K562 (cell line): ENCODE measurements around the gene MDK. TPM values are rescaled to one million over a fixed set of nuclear protein-coding genes. Genes with fewer than 3 reads are reported as not detected.

Source experiments
- CBFA2T3 ChIP-seq: fragments of 450-650 bp; IDR thresholded peaks from 2 replicates; pipeline ENCODE4 v1.6.1; 2017
- CLOCK ChIP-seq: fragments of 250-450 bp; sonication (Bioruptor Pico); IDR thresholded peaks from 2 replicates; pipeline ENCODE4 v1.4.0; 2020; ENCODE audit warnings: mild to moderate bottlenecking, moderate library complexity, borderline replicate concordance
- CSDE1 ChIP-seq, 2 experiments: fragments of 450-650 bp; IDR thresholded peaks; 2 replicates each; pipeline ENCODE4 v1.6.1; 2016; ENCODE audit warnings: mild to moderate bottlenecking in 1 of 2
- ESRRA ChIP-seq: fragments of 450-650 bp; IDR thresholded peaks from 2 replicates; pipeline ENCODE4 v1.6.1; 2014; ENCODE audit warnings: low read depth, mild to moderate bottlenecking, moderate library complexity, borderline replicate concordance
- GABPA ChIP-seq: fragments of 200-800 bp; sonication (Bioruptor generic); conservative IDR thresholded peaks from 2 replicates; pipeline ENCODE4 v1.6.1; 2016; ENCODE audit warnings: low read depth, missing genetic modification characterization, missing compliant biosample characterization
- GATA2 ChIP-seq: sonication (generic); formaldehyde crosslinking; IDR thresholded peaks from 2 replicates; pipeline ENCODE4 v1.4.0; 2020; ENCODE audit warnings: mild to moderate bottlenecking, missing genetic modification reagents
- GATAD2B ChIP-seq: fragments of 450-650 bp; IDR thresholded peaks from 2 replicates; pipeline ENCODE4 v1.6.1; 2017; ENCODE audit warnings: mild to moderate bottlenecking, borderline replicate concordance
- GTF2A2 ChIP-seq: IDR thresholded peaks from 2 replicates; pipeline ENCODE4 v1.6.1; 2016; ENCODE audit warnings: mild to moderate bottlenecking, missing genetic modification characterization, missing compliant biosample characterization
- HLTF ChIP-seq: fragments of 450-650 bp; IDR thresholded peaks from 2 replicates; pipeline ENCODE4 v1.6.1; 2016
- HMG20B ChIP-seq: fragments of 250-450 bp; sonication (Bioruptor Pico); IDR thresholded peaks from 2 replicates; pipeline ENCODE4 v1.5.0; 2021; ENCODE audit warnings: mild to moderate bottlenecking
- MXI1 ChIP-seq: IDR thresholded peaks from 2 replicates; pipeline ENCODE4 v1.6.1; 2011; ENCODE audit warnings: low read depth, mild to moderate bottlenecking, improper control_type of control experiment, low read length
- NCOA6 ChIP-seq: fragments of 450-650 bp; IDR thresholded peaks from 2 replicates; pipeline ENCODE4 v1.6.1; 2017; ENCODE audit warnings: mild to moderate bottlenecking
- NFE2 ChIP-seq: IDR thresholded peaks from 2 replicates; pipeline ENCODE4 v1.6.1; 2014; ENCODE audit warnings: antibody characterized with exemption, low read depth
- PCBP1 ChIP-seq: fragments of 200-400 bp; formaldehyde crosslinking; IDR thresholded peaks from 2 replicates; pipeline ENCODE4 v1.6.1; 2018; ENCODE audit warnings: mild to moderate bottlenecking, low read depth, low read length; ENCODE audit not compliant: poor library complexity, severe bottlenecking
- PHF8 ChIP-seq: fragments of 200-600 bp; sonication (generic); IDR thresholded peaks from 2 replicates; pipeline ENCODE4 v1.6.1; 2012; ENCODE audit warnings: mixed run types, mild to moderate bottlenecking, inconsistent platforms, low read length, moderate library complexity, borderline replicate concordance
- RBM25 ChIP-seq: fragments of 200-400 bp; formaldehyde crosslinking; IDR thresholded peaks from 2 replicates; pipeline ENCODE4 v1.6.1; 2018; ENCODE audit warnings: low read length, low read depth, moderate library complexity; ENCODE audit not compliant: severe bottlenecking
- TBL1XR1 ChIP-seq, 2 experiments: IDR thresholded peaks; 2 replicates each; pipeline ENCODE4 v1.6.1; 2012; ENCODE audit warnings: improper control_type of control experiment in 2 of 2, low read length in 2 of 2, mild to moderate bottlenecking in 1 of 2
- TCF3 ChIP-seq: sonication (generic); formaldehyde crosslinking; IDR thresholded peaks from 2 replicates; pipeline ENCODE4 v1.4.0; 2020; ENCODE audit warnings: mild to moderate bottlenecking, missing genetic modification reagents
- USF1 ChIP-seq: sonication (generic); formaldehyde crosslinking; IDR thresholded peaks from 2 replicates; pipeline ENCODE4 v1.9.0; 2022; ENCODE audit warnings: mild to moderate bottlenecking, missing genetic modification reagents
- XRCC4 ChIP-seq: IDR thresholded peaks from one replicate; pipeline ENCODE4 v1.6.1; 2011; ENCODE audit not compliant: insufficient read depth, insufficient read length; ENCODE audit errors: extremely low read depth
- ZNF586 ChIP-seq: fragments of 450-650 bp; formaldehyde crosslinking; conservative IDR thresholded peaks from 2 replicates; pipeline ENCODE4 v1.4.0; 2020; ENCODE audit warnings: mild to moderate bottlenecking, moderate library complexity
- ZSCAN29 ChIP-seq: fragments of 450-650 bp; IDR thresholded peaks from 2 replicates; pipeline ENCODE4 v1.6.1; 2017
- polyA plus RNA-seq, 8 experiments: library from polyadenylated mRNA; depleted of rRNA in 4 of 8; stranded (reverse) in 5 of 8; unstranded in 3 of 8; fragments of >200 nt; fragmentation: Nextera tagmentation in 2 of 8; fragmentation: Illumina TruSeq in 1 of 8; extraction: Ambion mirVana in 2 of 8; extraction: Trizol in 1 of 8; gene quantifications; 2 replicates each; pipeline versions ENCODE4 v1.2.1 to v1.2.3, GENCODE V29; 2011 to 2014; ENCODE audit warnings: inconsistent platforms in 1 of 8, missing spikeins in 1 of 8
- total RNA-seq, 7 experiments: library from RNA; depleted of rRNA in 6 of 7; stranded (reverse); fragments of >200 nt in 6 of 7; fragmentation: Illumina TruSeq in 2 of 7; extraction: Trizol in 2 of 7; gene quantifications; 2 replicates each; pipeline versions ENCODE4 v1.2.1 to v1.2.3, GENCODE V29; 2011 to 2021; ENCODE audit warnings: low replicate concordance in 1 of 7
- TF ChIP-seq, protein P1 (sequence below), 2 experiments: fragments of 200-800 bp in 1 of 2; sonication (Bioruptor generic) in 1 of 2; sonication (generic) in 1 of 2; formaldehyde crosslinking in 1 of 2; IDR thresholded peaks in 1 of 2; conservative IDR thresholded peaks in 1 of 2; 2 replicates each; pipeline versions ENCODE4 v1.5.0 to v1.6.1; 2016 to 2020; ENCODE audit warnings: missing compliant biosample characterization in 1 of 2, missing genetic modification characterization in 1 of 2, missing genetic modification reagents in 1 of 2
- TF ChIP-seq, protein P2 (sequence below): sonication (generic); formaldehyde crosslinking; IDR thresholded peaks from 2 replicates; pipeline ENCODE4 v1.8.0; 2022; ENCODE audit warnings: missing genetic modification reagents, mild to moderate bottlenecking, borderline replicate concordance

The MDK gene
- total and polyA plus RNA-seq, 9 of the 15 experiments (the other 6 are each of a cell fraction or from before 2014, with no cell fraction given) = 20.7 to 700 (median 350) TPM

DNA sequence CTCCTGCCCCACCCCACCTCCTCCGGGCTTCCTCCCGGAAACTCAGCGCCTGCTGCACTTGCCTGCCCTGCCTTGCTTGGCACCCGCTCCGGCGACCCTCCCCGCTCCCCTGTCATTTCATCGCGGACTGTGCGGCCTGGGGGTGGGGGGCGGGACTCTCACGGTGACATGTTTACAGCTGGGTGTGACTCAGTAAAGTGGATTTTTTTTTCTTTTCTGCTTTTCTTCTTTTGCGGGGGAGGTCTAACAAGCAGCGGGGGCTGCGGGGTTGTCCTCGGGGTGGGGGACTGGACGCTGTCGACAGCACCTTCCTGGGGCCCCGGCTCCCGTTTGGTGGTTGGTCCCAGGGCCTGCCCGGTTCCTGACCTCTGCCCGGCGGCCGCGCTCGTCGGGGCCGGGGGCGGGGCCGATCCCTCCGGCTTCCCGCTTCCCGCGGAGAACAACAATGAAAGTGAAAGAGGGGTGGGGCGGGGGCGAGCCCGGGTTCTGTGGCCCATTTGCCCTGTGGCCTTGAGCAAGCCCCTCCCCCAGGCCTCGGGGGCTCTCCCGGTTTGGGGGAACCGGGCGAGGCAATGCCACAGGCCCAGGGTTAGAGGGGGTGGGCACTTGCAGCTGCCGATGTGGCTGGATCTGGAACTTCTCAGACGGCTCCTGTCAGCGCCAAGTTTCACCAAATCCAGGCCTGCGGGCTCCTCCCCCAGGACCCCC, 975 bp upstream of the MDK start (continued):
- TF ChIP-seq CLOCK (no peak), TBL1XR1 (IDR thresholded peaks at IDR 0.05; ENCODE audit: low read length in 2 of 2) (peak in 1 of 2 experiments; percentile 13; a peak in 1 of 4 replicates), NCOA6 (peak; percentile 71), GATA2 (CRISPR knock-in tag) (no peak), GABPA (no peak), HLTF (no peak), ZSCAN29 (no peak), MXI1 (no peak), GTF2A2 (tag) (no peak), PHF8 (peak; percentile 23; the same call in 1 of the 2 replicates), HMG20B (CRISPR knock-in tag) (no peak), TCF3 (CRISPR knock-in tag) (peak; percentile 27; the same call in 1 of the 2 replicates), CBFA2T3 (peak; percentile 26; the same call in 1 of the 2 replicates), NFE2 (peak; percentile 57), XRCC4 (no peak), RBM25 (no peak), ZNF586 (no peak), CSDE1 (IDR thresholded peaks at IDR 0.05) (no peak), PCBP1 (peak; percentile 69), ESRRA (no peak; the same call in 1 of the 2 replicates), USF1 (CRISPR knock-in tag) (no peak), GATAD2B (no peak)
- TF ChIP-seq, protein P1, sequence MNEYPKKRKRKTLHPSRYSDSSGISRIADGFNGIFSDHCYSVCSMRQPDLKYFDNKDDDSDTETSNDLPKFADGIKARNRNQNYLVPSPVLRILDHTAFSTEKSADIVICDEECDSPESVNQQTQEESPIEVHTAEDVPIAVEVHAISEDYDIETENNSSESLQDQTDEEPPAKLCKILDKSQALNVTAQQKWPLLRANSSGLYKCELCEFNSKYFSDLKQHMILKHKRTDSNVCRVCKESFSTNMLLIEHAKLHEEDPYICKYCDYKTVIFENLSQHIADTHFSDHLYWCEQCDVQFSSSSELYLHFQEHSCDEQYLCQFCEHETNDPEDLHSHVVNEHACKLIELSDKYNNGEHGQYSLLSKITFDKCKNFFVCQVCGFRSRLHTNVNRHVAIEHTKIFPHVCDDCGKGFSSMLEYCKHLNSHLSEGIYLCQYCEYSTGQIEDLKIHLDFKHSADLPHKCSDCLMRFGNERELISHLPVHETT (CRISPR knock-in tag; conservative IDR thresholded peaks at IDR 0.05 in 1 of 2, IDR thresholded peaks at IDR 0.05 in 1 of 2) = peak in 1 of 2 experiments; percentile 79; a peak in 2 of 4 replicates
- TF ChIP-seq, protein P2, sequence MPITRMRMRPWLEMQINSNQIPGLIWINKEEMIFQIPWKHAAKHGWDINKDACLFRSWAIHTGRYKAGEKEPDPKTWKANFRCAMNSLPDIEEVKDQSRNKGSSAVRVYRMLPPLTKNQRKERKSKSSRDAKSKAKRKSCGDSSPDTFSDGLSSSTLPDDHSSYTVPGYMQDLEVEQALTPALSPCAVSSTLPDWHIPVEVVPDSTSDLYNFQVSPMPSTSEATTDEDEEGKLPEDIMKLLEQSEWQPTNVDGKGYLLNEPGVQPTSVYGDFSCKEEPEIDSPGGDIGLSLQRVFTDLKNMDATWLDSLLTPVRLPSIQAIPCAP (CRISPR knock-in tag) = no peak
